ENCODE results near the gene SLC49A4.

Gene SLC49A4

DNA sequence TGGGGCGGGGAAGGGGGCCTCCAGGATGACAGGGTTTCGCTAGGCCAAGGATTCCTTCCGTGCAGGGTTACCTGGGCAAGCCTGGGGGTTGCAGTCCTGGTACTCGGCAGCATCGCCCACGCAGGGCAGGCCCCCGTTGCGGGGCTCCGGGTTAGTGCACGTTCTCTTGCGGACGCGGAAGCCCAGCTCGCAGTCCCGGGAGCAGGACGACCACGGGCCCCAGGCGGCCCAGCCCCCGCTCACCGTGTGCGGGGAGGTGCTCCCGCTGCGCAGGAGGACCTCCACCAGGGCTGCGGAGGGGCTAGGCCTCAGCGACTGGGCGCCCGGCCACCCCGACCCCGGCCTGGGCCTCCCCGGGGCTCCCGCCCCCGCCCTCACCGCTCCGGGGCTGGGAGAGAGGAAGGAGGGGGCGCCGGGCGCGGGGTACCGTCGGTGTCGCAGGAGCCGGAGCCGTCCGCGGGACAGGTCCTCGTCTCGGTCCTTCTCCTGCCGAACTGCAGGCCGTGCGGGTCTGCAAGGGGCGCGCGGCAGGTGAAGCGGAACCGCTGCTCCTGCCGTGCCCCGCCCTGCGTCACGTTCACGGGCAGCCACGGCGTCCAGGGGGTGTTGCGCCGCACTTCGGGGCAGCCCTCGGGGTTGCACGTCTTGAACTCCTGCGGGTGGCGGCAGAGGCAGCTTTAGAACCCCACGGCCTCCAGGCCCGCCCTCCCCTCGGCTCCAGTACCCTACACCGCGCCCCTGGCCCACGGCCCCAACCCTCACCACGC lies 118.1 kb downstream of the SLC49A4 start:
- no peak for DNase-seq (ENCODE audit: low read depth)
- no peak for TF ChIP-seq CTCF (IDR thresholded peaks at IDR 0.05; ENCODE audit: insufficient read depth, low read depth, low read length, missing control alignments)
- H3K4me3 ChIP-seq (ENCODE audit: low read length) = no peak overlapping the region

DNA sequence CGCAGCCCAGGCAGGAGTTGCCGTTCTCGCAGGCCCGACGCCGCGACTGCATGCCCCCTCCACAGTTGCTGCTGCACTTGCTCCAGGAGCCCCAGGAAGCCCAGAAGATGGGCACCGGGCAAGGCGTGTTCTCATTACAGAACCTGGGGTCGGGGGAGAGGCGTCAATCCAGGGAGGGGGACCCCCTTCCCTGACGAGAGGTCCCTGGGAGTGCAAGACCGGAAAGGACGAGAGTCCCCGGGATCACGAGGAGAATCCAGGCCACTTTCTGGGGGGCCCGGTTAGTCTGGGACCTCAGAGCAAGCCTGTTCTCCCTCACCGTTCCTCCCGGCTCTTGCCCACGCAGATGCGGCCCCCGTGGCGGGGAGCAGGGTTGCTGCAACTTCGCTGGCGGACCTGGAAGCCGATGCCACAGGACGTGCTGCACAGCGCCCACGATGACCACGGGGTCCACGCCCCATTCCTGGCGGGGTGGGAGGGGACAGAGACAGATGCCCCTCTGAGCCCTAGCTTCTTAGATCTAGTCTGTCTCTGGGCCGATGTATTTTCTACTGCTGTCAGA lies 118.8 kb downstream of the SLC49A4 start:
- DNase-seq (ENCODE audit: low read depth) = no peak
- TF ChIP-seq CTCF (IDR thresholded peaks at IDR 0.05; ENCODE audit: insufficient read depth, low read depth, low read length, missing control alignments) = no peak
- H3K4me3 ChIP-seq (ENCODE audit: low read length) = no peak overlapping the region

DNA sequence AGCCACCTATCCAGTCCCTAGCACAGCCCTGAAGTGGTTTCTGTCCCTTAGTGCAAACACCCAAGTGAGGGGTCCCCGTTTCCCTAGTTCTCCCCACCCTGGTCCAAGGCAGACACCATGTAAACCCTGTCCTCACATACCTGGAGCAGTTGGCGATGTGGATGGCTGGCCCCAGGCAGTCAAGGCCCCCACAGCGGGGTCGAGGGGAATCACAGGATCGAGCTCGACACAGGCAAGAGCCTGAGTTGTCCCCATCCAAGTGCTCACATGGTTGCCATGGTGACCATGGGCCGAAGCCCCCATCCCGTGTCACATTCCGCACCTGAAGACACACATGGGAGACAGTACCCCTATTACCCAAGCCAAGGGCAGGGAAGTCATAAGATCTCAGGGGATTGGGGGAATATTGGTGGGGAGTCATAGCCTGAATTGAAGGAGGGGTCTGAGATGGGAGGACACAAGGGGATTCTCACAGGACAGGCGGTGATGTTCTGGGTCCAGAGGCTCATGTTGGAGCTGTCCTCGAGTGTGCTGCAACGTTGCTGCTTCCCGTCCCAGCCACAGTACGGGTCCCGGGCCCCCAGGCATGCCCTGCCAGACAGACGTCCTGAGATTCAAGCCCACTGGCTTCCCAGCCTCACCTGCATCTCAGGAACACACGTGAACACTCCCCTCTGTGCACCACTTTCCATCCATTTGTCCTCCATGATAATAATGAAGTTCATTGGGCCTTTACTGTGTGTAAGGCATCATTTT lies 120.6 kb downstream of the SLC49A4 start:
- TF ChIP-seq CTCF (IDR thresholded peaks at IDR 0.05; ENCODE audit: insufficient read depth, low read depth, low read length, missing control alignments) = no peak
- no peak for DNase-seq (ENCODE audit: low read depth)
- no peak overlapping the region for H3K4me3 ChIP-seq (ENCODE audit: low read length)

DNA sequence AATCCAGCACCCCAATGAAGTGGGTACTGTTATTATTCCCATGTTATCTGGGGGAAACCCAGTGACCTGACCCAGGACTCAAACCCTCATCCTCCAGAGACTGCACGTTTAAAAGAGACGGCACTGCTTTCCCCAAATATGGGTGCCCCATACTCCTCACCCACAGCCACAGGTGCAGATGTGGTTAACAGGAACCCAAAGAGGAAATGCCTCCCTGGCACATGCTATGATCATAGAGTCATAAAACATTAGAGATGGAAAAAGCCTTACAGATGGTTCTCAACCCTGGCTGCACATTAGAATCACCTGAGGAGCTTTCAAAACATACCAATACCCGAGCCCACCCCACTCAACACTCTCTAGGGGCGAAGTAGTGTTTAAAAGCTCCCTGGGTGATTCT lies 121.2 kb downstream of the SLC49A4 start:
- no peak overlapping the region for H3K4me3 ChIP-seq (ENCODE audit: low read length)
- no peak for TF ChIP-seq CTCF (IDR thresholded peaks at IDR 0.05; ENCODE audit: insufficient read depth, low read depth, low read length, missing control alignments)
- DNase-seq (ENCODE audit: low read depth) = no peak

- H3K4me3 ChIP-seq (ENCODE audit: low read length) = no peak overlapping the region
- no peak for DNase-seq (ENCODE audit: low read depth)
- no peak for TF ChIP-seq CTCF (IDR thresholded peaks at IDR 0.05; ENCODE audit: insufficient read depth, low read depth, low read length, missing control alignments)
Measured at GRCh38 chr3:122916580-122916979, 121.7 kb downstream of the SLC49A4 start.

DNA sequence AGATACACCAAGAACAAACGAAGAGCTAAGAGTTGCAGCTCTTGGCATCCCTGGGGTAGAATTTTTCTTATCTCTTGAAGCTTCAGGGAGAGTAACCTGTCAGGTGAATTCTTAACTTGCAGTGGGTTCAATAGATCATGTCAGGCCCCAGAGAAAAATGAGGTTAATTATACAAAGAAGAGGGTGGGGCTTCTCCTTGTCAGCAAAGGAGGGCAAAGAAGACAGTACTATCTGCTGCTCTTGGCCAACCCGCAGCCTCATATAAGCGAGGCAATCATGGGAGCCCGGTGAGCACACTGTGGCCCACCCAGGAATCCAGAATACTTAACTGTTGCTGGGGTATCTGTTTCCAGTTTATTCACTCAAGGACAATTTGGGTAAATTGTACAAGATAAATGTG lies 122.5 kb downstream of the SLC49A4 start:
- H3K4me3 ChIP-seq (ENCODE audit: low read length) = no peak overlapping the region
- no peak for TF ChIP-seq CTCF (IDR thresholded peaks at IDR 0.05; ENCODE audit: insufficient read depth, low read depth, low read length, missing control alignments)
- no peak for DNase-seq (ENCODE audit: low read depth)
